Immature natural killer cell (primary cell): ENCODE results near the gene ARHGEF10L. TPM values are rescaled to one million over a fixed set of nuclear protein-coding genes. Genes with fewer than 3 reads are reported as not detected.

Source experiments
- DNase-seq, 3 donors: peaks; one replicate each; pipeline ENCODE4 v3.0.0; 2022; ENCODE audit warnings: mixed read lengths in 1 of 3
- H3K27ac Mint-ChIP-seq, 6 donors: one replicate each; pipeline ENCODE4 v1.8.0; 2020; ENCODE audit warnings: mixed read lengths in 6 of 6, mild to moderate bottlenecking in 5 of 6, inconsistent platforms in 4 of 6, moderate library complexity in 3 of 6
- H3K27me3 Mint-ChIP-seq, 3 donors: one replicate each; pipeline ENCODE4 v1.8.0; 2020 to 2021; ENCODE audit warnings: low read depth in 3 of 3, mild to moderate bottlenecking in 3 of 3, mixed read lengths in 3 of 3, moderate library complexity in 3 of 3, inconsistent platforms in 1 of 3
- H3K36me3 Mint-ChIP-seq, 3 donors: one replicate each; pipeline ENCODE4 v1.8.0; 2020; ENCODE audit warnings: mixed read lengths in 3 of 3, inconsistent platforms in 2 of 3, mild to moderate bottlenecking in 2 of 3
- H3K4me1 Mint-ChIP-seq, 2 donors: one replicate each; pipeline ENCODE4 v1.8.0; 2020; ENCODE audit warnings: inconsistent platforms in 2 of 2, mild to moderate bottlenecking in 2 of 2, mixed read lengths in 2 of 2, moderate library complexity in 1 of 2
- H3K4me3 Mint-ChIP-seq, 5 donors: one replicate each; pipeline ENCODE4 v1.8.0; 2020; ENCODE audit warnings: mild to moderate bottlenecking in 5 of 5, mixed read lengths in 5 of 5, inconsistent platforms in 3 of 5, moderate library complexity in 3 of 5
- H3K9me3 Mint-ChIP-seq, 6 donors: one replicate each; pipeline ENCODE4 v1.8.0; 2020; ENCODE audit warnings: mild to moderate bottlenecking in 6 of 6, mixed read lengths in 6 of 6, inconsistent platforms in 4 of 6, moderate library complexity in 3 of 6
- polyA plus RNA-seq, 3 donors: library from polyadenylated mRNA; unstranded; fragments of 300-500 nt; fragmentation: Illumina TruSeq; gene quantifications; one replicate each; pipeline ENCODE4 v1.2.3, GENCODE V29; 2021

Gene ARHGEF10L
- polyA plus RNA-seq, 3 donors from 2014 or later = 0.17 to 0.20 TPM; not detected in 1

DNA sequence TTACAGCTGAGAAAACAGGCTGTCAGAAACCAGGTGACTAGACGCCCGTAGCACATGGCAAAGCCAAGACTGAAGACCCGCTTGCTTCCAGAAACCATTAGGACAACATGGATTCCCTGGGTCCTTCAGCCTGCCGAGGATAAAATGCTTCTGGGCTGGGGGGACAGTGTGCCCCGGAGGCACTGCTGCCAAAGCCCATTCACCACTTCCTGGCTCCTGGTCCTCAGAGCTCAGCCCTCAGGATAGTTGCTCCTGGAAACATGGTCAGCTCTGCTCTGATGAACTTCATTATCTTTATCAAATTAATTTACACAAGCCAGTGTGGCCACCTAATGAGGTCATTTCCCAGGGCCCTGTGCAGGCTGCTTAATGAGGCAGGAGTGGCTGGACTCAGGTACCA lies 174.5 kb downstream of the ARHGEF10L start:
- H3K27ac Mint-ChIP-seq = no peak overlapping the region
- DNase-seq = no peak
- H3K27me3 Mint-ChIP-seq = peaks cover 0 to 6% (median 4%) of the 10 kb centered on the region in 3 donors
- H3K4me3 Mint-ChIP-seq = no peak overlapping the region
- H3K36me3 Mint-ChIP-seq = no peaks in the 10 kb centered on the region
- no peaks in the 10 kb centered on the region for H3K4me1 Mint-ChIP-seq
- peaks cover 0 to 1% (median 0%) of the 10 kb centered on the region in 6 donors for H3K9me3 Mint-ChIP-seq

GRCh38 chr1:17717594-17718535 lies 178.4 kb downstream of the ARHGEF10L start:
- Mint-ChIP-seq H3K36me3 (no peaks in the 10 kb centered on the region), H3K4me1 (no peaks in the 10 kb centered on the region), H3K4me3 (no peak overlapping the region), H3K9me3 (peaks cover 0 to 1% (median 0%) of the 10 kb centered on the region in 6 donors), H3K27ac (no peak overlapping the region), H3K27me3 (peaks cover 2 to 10% (median 3%) of the 10 kb centered on the region in 3 donors)
- no peak for DNase-seq

DNA sequence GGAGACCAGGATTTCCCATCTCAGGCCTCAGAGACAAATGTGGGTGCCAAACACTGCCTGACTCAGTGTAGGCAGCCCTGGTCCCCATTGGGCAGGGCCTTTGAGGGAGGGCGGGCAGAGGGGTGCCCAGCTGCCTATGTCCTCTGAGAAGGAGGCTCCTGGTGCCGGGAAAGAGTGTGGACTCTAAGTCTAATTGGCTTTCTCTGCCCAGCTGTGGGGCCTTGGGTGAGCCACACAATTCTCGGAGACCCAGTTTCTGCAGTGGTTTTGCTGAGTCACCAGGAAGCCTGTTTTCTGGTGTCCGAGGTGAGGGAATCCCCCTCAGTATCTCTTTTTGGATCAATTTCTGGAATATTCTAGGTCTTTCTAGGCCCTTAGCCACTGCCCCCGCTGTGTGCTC lies 180.4 kb downstream of the ARHGEF10L start:
- Mint-ChIP-seq H3K27me3 (peaks cover 2 to 6% (median 3%) of the 10 kb centered on the region in 3 donors), H3K27ac (no peak overlapping the region), H3K4me3 (no peak overlapping the region), H3K36me3 (no peaks in the 10 kb centered on the region), H3K9me3 (peaks cover 0 to 1% (median 0%) of the 10 kb centered on the region in 6 donors), H3K4me1 (no peaks in the 10 kb centered on the region)
- no peak for DNase-seq

GRCh38 chr1:17721444-17721843 lies 181.9 kb downstream of the ARHGEF10L start:
- Mint-ChIP-seq H3K4me3 (no peak overlapping the region), H3K36me3 (no peaks in the 10 kb centered on the region), H3K9me3 (no peaks in the 10 kb centered on the region)

DNA sequence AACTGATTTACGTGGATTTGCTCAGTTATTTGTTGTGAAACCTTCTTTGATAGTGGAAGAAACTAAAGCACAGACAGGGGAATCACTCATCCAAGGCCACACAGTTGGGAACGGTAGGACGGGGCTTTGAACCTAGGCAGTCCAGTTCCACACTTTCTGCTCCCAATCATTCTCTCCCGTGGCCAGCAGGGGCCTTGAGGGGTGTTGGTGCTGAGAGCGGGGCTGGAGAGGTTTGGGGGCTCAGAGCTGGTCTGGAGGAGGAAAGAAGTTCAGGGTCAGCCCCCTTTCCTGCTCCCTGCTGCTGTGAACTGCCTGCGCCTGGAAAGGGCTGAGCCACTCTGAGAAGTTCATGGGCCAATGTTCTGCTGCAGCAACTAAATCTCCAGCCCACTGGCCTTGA lies 184.2 kb downstream of the ARHGEF10L start:
- H3K27ac Mint-ChIP-seq = no peak overlapping the region
- no peaks in the 10 kb centered on the region for H3K4me1 Mint-ChIP-seq
- no peaks in the 10 kb centered on the region for H3K9me3 Mint-ChIP-seq
- peaks cover 2 to 6% (median 2%) of the 10 kb centered on the region in 3 donors for H3K27me3 Mint-ChIP-seq
- no peak overlapping the region for H3K4me3 Mint-ChIP-seq
- DNase-seq = no peak
- no peaks in the 10 kb centered on the region for H3K36me3 Mint-ChIP-seq

More at GRCh38 chr1:17721444-17721843, 181.9 kb downstream of the ARHGEF10L start:
- DNase-seq = no peak
- no peaks in the 10 kb centered on the region for H3K4me1 Mint-ChIP-seq
- peaks cover 0 to 6% (median 2%) of the 10 kb centered on the region in 3 donors for H3K27me3 Mint-ChIP-seq
- no peak overlapping the region for H3K27ac Mint-ChIP-seq

DNA sequence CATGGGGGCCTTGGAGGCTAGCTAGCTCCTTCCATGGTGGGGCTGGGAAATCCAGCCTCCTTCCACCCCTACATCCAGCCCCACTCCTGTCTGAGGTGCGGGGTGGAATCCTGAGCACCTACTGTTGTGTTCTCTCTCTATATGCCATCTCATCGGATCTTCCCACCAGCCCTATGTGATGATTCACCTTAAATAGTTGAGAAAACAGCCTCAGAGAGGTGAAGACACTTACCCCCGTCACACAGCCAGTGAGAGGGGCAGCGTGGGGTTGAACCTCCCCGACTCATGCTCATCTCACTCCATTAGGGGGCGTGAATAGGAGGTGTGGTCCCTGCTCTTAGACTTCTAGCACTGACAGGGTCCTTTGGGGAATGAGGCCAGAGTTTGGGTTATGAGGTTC lies 184.7 kb downstream of the ARHGEF10L start:
- H3K27ac Mint-ChIP-seq = no peak overlapping the region
- no peaks in the 10 kb centered on the region for H3K9me3 Mint-ChIP-seq
- no peaks in the 10 kb centered on the region for H3K36me3 Mint-ChIP-seq
- peaks cover 2 to 6% (median 2%) of the 10 kb centered on the region in 3 donors for H3K27me3 Mint-ChIP-seq
- no peak overlapping the region for H3K4me3 Mint-ChIP-seq
- no peaks in the 10 kb centered on the region for H3K4me1 Mint-ChIP-seq
- DNase-seq = no peak

DNA sequence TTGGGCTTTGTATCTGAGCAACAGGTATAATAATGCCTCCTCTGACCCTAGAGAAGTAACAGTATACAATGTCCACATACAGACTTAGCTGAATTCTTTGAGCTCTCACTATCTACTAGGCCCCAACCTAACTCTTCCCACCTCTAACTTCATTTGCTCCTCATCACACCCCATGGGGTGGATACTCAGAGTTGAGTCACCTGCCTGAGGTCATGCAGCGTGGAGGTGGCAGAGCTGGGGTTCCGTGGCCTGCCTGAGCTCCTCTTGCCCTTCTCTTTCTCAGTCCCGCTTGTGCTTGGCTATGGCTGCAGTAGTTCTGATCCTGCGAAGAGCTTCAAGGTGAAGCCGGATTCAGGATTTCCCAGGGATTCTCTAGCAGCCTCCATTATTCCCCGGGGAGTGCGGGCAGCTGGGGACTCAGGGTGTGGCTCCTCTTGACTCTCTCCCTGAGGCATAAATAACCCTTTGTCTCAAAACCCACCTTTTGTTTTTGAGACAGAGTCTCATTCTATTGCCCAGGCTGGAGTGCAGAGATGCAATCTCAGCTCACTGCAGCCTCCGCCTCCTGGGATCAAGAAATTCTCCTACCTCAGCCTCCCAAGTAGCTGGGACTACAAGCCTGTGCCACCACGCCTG lies 185.7 kb downstream of the ARHGEF10L start:
- Mint-ChIP-seq H3K9me3 (no peaks in the 10 kb centered on the region), H3K27me3 (peaks cover 2 to 4% (median 2%) of the 10 kb centered on the region in 3 donors), H3K27ac (no peak overlapping the region), H3K36me3 (no peaks in the 10 kb centered on the region), H3K4me1 (no peaks in the 10 kb centered on the region), H3K4me3 (no peak overlapping the region)
- no peak for DNase-seq

DNA sequence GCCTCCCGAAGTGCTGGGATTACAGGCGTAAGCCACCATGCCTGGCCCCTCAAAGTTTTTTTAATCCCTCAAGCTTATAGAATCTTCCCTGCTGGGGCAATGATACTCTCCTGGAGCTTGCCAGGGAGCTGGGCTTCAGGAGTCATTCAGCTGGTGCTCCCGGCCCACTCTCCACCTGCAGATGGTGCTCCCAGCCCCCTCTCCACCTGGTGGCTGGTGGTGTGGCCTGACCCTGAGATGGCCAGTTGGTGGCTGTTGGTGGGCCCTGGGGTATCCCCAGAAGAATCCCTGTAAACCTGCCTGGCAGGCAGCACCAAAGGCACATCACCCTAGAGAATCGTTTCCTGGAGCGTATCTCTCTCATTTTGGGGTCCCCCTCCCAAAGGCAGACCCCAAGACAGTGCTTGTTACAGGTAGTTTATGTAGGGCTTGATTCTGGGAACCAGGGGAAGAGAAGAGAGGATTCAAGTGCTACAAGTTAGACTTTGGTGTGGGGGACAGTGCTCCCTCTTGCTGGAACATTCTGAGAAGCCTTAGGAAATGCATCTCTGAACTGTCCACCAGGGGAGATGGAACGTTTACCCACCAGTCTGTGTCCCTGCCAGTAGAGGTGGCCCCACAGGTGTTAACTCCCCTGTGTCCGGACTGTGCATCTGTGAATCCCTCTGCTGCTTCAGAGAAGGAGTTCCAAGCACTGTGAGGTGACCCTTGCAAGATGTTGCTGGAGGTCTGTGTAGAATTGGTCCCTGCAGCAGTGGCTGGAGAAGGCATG lies 186.5 kb downstream of the ARHGEF10L start:
- H3K4me1 Mint-ChIP-seq = no peaks in the 10 kb centered on the region
- no peak for DNase-seq
- no peak overlapping the region for H3K4me3 Mint-ChIP-seq
- H3K9me3 Mint-ChIP-seq = no peaks in the 10 kb centered on the region
- peaks cover 2 to 4% (median 2%) of the 10 kb centered on the region in 3 donors for H3K27me3 Mint-ChIP-seq
- no peak overlapping the region for H3K27ac Mint-ChIP-seq
- H3K36me3 Mint-ChIP-seq = no peaks in the 10 kb centered on the region

- no peak overlapping the region for H3K4me3 Mint-ChIP-seq
- DNase-seq = no peak
- H3K36me3 Mint-ChIP-seq = no peaks in the 10 kb centered on the region
- H3K4me1 Mint-ChIP-seq = no peaks in the 10 kb centered on the region
- peaks cover 0 to 2% (median 0%) of the 10 kb centered on the region in 3 donors for H3K27me3 Mint-ChIP-seq
- H3K9me3 Mint-ChIP-seq = no peaks in the 10 kb centered on the region
- H3K27ac Mint-ChIP-seq = no peak overlapping the region
Observed at GRCh38 chr1:17728123-17728712, 188.7 kb downstream of the ARHGEF10L start.

- Mint-ChIP-seq H3K27me3 (peaks cover 0 to 2% (median 0%) of the 10 kb centered on the region in 3 donors), H3K27ac (no peak overlapping the region), H3K4me1 (no peaks in the 10 kb centered on the region), H3K36me3 (no peaks in the 10 kb centered on the region), H3K9me3 (no peaks in the 10 kb centered on the region), H3K4me3 (no peak overlapping the region)
- DNase-seq = no peak
Observed at GRCh38 chr1:17729248-17729647, 189.8 kb downstream of the ARHGEF10L start.

GRCh38 chr1:17729909-17730308 lies 190.4 kb downstream of the ARHGEF10L start:
- H3K4me3 Mint-ChIP-seq = no peak overlapping the region
- H3K27ac Mint-ChIP-seq = no peak overlapping the region
- no peaks in the 10 kb centered on the region for H3K4me1 Mint-ChIP-seq
- H3K9me3 Mint-ChIP-seq = no peaks in the 10 kb centered on the region
- no peak for DNase-seq
- peaks cover 0 to 2% (median 0%) of the 10 kb centered on the region in 3 donors for H3K27me3 Mint-ChIP-seq
- no peaks in the 10 kb centered on the region for H3K36me3 Mint-ChIP-seq

GRCh38 chr1:17731460-17731859 lies 192.0 kb downstream of the ARHGEF10L start:
- Mint-ChIP-seq H3K27me3 (peaks cover 0 to 2% (median 0%) of the 10 kb centered on the region in 3 donors), H3K27ac (no peak overlapping the region), H3K4me3 (no peak overlapping the region), H3K4me1 (no peaks in the 10 kb centered on the region), H3K36me3 (no peaks in the 10 kb centered on the region), H3K9me3 (no peaks in the 10 kb centered on the region)
- DNase-seq = no peak

DNA sequence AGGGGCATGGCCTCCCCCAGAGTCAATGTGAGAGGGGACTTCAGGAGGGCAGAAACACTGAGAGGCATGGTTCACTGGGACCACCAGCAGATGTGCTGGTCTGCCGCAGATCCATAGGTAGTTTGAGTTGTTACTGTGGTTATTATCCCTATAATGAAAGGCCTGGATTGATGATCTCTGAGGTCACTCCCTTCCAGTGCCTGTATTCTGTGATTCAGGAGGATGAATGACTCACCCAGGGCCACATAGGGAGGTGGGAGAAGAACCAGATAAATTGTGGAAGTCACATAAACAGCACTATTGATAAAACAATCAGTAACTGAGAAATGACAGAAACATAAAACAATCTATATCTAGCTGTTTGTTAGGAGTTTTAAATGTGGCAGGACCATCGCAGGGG lies 193.0 kb downstream of the ARHGEF10L start:
- DNase-seq = no peak
- H3K27me3 Mint-ChIP-seq = peaks cover 0 to 2% (median 0%) of the 10 kb centered on the region in 3 donors
- no peaks in the 10 kb centered on the region for H3K36me3 Mint-ChIP-seq

More for the DNA sequence above, 193.0 kb downstream of the ARHGEF10L start:
- no peaks in the 10 kb centered on the region for H3K9me3 Mint-ChIP-seq
- H3K4me1 Mint-ChIP-seq = no peaks in the 10 kb centered on the region
- H3K27ac Mint-ChIP-seq = no peak overlapping the region
- no peak overlapping the region for H3K4me3 Mint-ChIP-seq
